OCI-LY7 (cell line): ENCODE results near the gene SCRN3. TPM values are rescaled to one million over a fixed set of nuclear protein-coding genes. Genes with fewer than 3 reads are reported as not detected.
"Not testable (repeated sequence)": the region's sequence is repeated elsewhere in the genome, so short reads cannot be mapped to it uniquely, and the experiment has no call there.

Source experiments
- BruUV-seq: library from RNA; stranded (reverse); fragments of 400-500 nt; replicated peaks from 2 replicates; lab custom pipeline; 2021; lab: Mats Ljungman, UMichigan
- CTCF ChIA-PET: fragments of 300-600 bp; sonication (Branson Sonifier 250); formaldehyde crosslinking; loops from one replicate; lab custom pipeline; 2022; ENCODE audit warnings: antibody characterized with exemption; ENCODE audit not compliant: unreplicated experiment; lab: Charles Lee
- POLR2A ChIA-PET: fragments of 300-600 bp; sonication (Branson Sonifier 250); formaldehyde crosslinking; loops from one replicate; lab custom pipeline; 2022; ENCODE audit warnings: antibody characterized with exemption; lab: Charles Lee
- DNase-seq: peaks from one replicate; pipeline ENCODE4 v3.0.0-alpha.2; 2015; ENCODE audit warnings: low spot score
- H2AFZ ChIP-seq: fragments of 200-600 bp; sonication (generic), shearing (Covaris generic); 2 replicates; pipeline ENCODE4 v1.6.1; 2014; ENCODE audit warnings: mild to moderate bottlenecking, antibody characterized with exemption, low read length, moderate library complexity
- H3K27ac ChIP-seq: fragments of 200-600 bp; sonication (generic); 2 replicates; pipeline ENCODE4 v1.5.1; 2014; ENCODE audit warnings: mixed run types, low read depth, mild to moderate bottlenecking, moderate library complexity, low read length, inconsistent platforms; ENCODE audit not compliant: poor library complexity, severe bottlenecking
- H3K36me3 ChIP-seq: fragments of 200-600 bp; sonication (generic); 2 replicates; pipeline ENCODE4 v1.6.1; 2014; ENCODE audit warnings: mild to moderate bottlenecking, antibody characterized with exemption, low read length, moderate library complexity, mixed read lengths; ENCODE audit not compliant: insufficient read depth
- H3K4me1 ChIP-seq: fragments of 200-600 bp; sonication (generic); 2 replicates; pipeline ENCODE4 v1.5.1; 2014; ENCODE audit warnings: mild to moderate bottlenecking, low read length; ENCODE audit not compliant: insufficient read depth, poor library complexity, severe bottlenecking
- H3K4me2 ChIP-seq: fragments of 200-600 bp; sonication (generic); 2 replicates; pipeline ENCODE4 v1.6.1; 2014; ENCODE audit warnings: mild to moderate bottlenecking, low read length
- H3K4me3 ChIP-seq: fragments of 200-600 bp; sonication (generic); 2 replicates; pipeline ENCODE4 v1.5.1; 2014; ENCODE audit warnings: mild to moderate bottlenecking, low read depth, low read length; ENCODE audit not compliant: poor library complexity, severe bottlenecking
- H3K79me2 ChIP-seq: fragments of 200-600 bp; sonication (generic); 2 replicates; pipeline ENCODE4 v1.6.1; 2016; ENCODE audit warnings: low read depth, mild to moderate bottlenecking, low read length, moderate library complexity, mixed read lengths; ENCODE audit not compliant: insufficient read depth
- H3K9me2 ChIP-seq: fragments of 200-600 bp; sonication (generic); 2 replicates; pipeline ENCODE4 v1.6.1; 2016; ENCODE audit warnings: mild to moderate bottlenecking, low read length, mixed read lengths; ENCODE audit not compliant: insufficient read depth
- H3K9me3 ChIP-seq: fragments of 200-600 bp; sonication (generic); 2 replicates; pipeline ENCODE4 v1.6.1; 2014; ENCODE audit warnings: mild to moderate bottlenecking, mixed run types, low read length, mixed read lengths
- H4K20me1 ChIP-seq: fragments of 200-600 bp; sonication (generic); 2 replicates; pipeline ENCODE4 v1.6.1; 2014; ENCODE audit warnings: mild to moderate bottlenecking, antibody characterized with exemption, low read length, moderate library complexity, mixed read lengths; ENCODE audit not compliant: insufficient read depth
- CTCF ChIP-seq: fragments of 200-600 bp; sonication (generic); conservative IDR thresholded peaks from 2 replicates; pipeline ENCODE4 v1.5.1; 2014; ENCODE audit warnings: mild to moderate bottlenecking, antibody characterized with exemption, low read length, moderate library complexity, mixed read lengths
- EZH2phosphoT487 ChIP-seq: fragments of 200-600 bp; sonication (generic); IDR thresholded peaks from 2 replicates; pipeline ENCODE4 v1.6.1; 2018; ENCODE audit warnings: low read depth, borderline replicate concordance, mild to moderate bottlenecking, mixed run types, antibody characterized with exemption, low read length, moderate library complexity, mixed read lengths
- intact Hi-C: fragments of 100-400 bp; cut with micrococcal nuclease; formaldehyde crosslinking; loops from one replicate; pipeline ENCODE4 v1.10.0; 2022; ENCODE audit not compliant: unreplicated experiment
- total RNA-seq, 2 experiments: library from RNA; depleted of rRNA in 1 of 2; stranded (reverse); fragments of >200 nt in 1 of 2; shearing (Covaris generic) in 1 of 2; gene quantifications; 2 replicates each; pipeline ENCODE4 v1.2.3, GENCODE V29; 2014 to 2022

Gene SCRN3
- total RNA-seq, 2 experiments from 2014 or later = 6.1 to 10.6 TPM

GRCh38 chr2:174362949-174363348, 32.6 kb upstream of the SCRN3 start:
- POLR2A ChIA-PET = no interaction called here
- CTCF ChIA-PET = no interaction called here
- H2AFZ ChIP-seq = no peak overlapping the region
- intact Hi-C loops = no loop called here
- no peak overlapping the region for H3K27ac ChIP-seq
- H3K79me2 ChIP-seq = no peaks in the 10 kb centered on the region
- H3K9me2 ChIP-seq = no peaks in the 10 kb centered on the region
- H3K4me1 ChIP-seq = no peaks in the 10 kb centered on the region
- no peak overlapping the region for H3K4me2 ChIP-seq
- no peak for DNase-seq
- no peaks in the 10 kb centered on the region for H4K20me1 ChIP-seq
- no TSS peak for BruUV-seq
- H3K4me3 ChIP-seq = no peak overlapping the region
- peaks cover 23% of the 10 kb centered on the region; the same call in 1 of the 2 replicates for H3K36me3 ChIP-seq
- TF ChIP-seq CTCF = no peak
- no peak for TF ChIP-seq EZH2phosphoT487
- H3K9me3 ChIP-seq = 0 out of 2 replicates have a peak, but pooled peaks cover 8% of the 10 kb centered on the region

GRCh38 chr2:174363492-174364225, 31.9 kb upstream of the SCRN3 start:
- H3K79me2 ChIP-seq, CTCF ChIA-PET, H2AFZ ChIP-seq, H4K20me1 ChIP-seq, H3K4me3 ChIP-seq, H3K27ac ChIP-seq, H3K9me2 ChIP-seq, H3K4me2 ChIP-seq, BruUV-seq, H3K4me1 ChIP-seq, POLR2A ChIA-PET, DNase-seq, H3K9me3 ChIP-seq, intact Hi-C loops: not testable (repeated sequence)
- peaks cover 23% of the 10 kb centered on the region; the same call in 1 of the 2 replicates for H3K36me3 ChIP-seq

GRCh38 chr2:174364628-174365027, 30.9 kb upstream of the SCRN3 start:
- Histone ChIP-seq H4K20me1 (no peaks in the 10 kb centered on the region), H3K4me2 (no peak overlapping the region), H3K4me1 (no peaks in the 10 kb centered on the region), H3K79me2 (no peaks in the 10 kb centered on the region), H3K27ac (no peak overlapping the region), H3K9me2 (no peaks in the 10 kb centered on the region), H3K4me3 (no peak overlapping the region), H2AFZ (no peak overlapping the region), H3K9me3 (0 out of 2 replicates have a peak, but pooled peaks cover 8% of the 10 kb centered on the region), H3K36me3 (peaks cover 24% of the 10 kb centered on the region)
- DNase-seq = no peak
- ChIA-PET POLR2A (no interaction called here), CTCF (no interaction called here)
- intact Hi-C loops = no loop called here
- TF ChIP-seq EZH2phosphoT487 = no peak
- TF ChIP-seq CTCF = no peak
- no TSS peak for BruUV-seq
